Astrocyte (in vitro differentiated cells and primary cell): ENCODE data around the gene FRS2. TPM values are rescaled to one million over a fixed set of nuclear protein-coding genes. Genes with fewer than 3 reads are reported as not detected.

Experiments used
- DNase-seq: peaks from one replicate; pipeline ENCODE4 v3.0.0-alpha.2; 2010; ENCODE audit warnings: low read depth
- FAIRE-seq: peaks from 2 replicates; lab custom pipeline; 2011; peaks lifted over from hg19 to GRCh38; lab: Jason Lieb, UNC
- H2AFZ ChIP-seq: 2 replicates; pipeline ENCODE4 v1.6.0; 2012; ENCODE audit warnings: low read depth, low read length, inconsistent platforms
- H3K27ac ChIP-seq: 2 replicates; pipeline ENCODE4 v1.5.1; 2011; ENCODE audit warnings: low read depth, low read length, inconsistent platforms
- H3K27me3 ChIP-seq: 2 replicates; pipeline ENCODE4 v1.6.0; 2011; ENCODE audit warnings: low read length, inconsistent platforms; ENCODE audit not compliant: insufficient read depth
- H3K36me3 ChIP-seq: 2 replicates; pipeline ENCODE4 v1.5.1; 2011; ENCODE audit warnings: low read length, inconsistent platforms; ENCODE audit not compliant: insufficient read depth
- H3K4me1 ChIP-seq: 2 replicates; pipeline ENCODE4 v1.5.1; 2011; ENCODE audit warnings: low read length, inconsistent platforms; ENCODE audit not compliant: insufficient read depth
- H3K4me2 ChIP-seq: 2 replicates; pipeline ENCODE4 v1.6.0; 2012; ENCODE audit warnings: low read length, inconsistent platforms
- H3K4me3 ChIP-seq: 2 replicates; pipeline ENCODE4 v1.5.1; 2011; ENCODE audit warnings: low read depth, mild to moderate bottlenecking, low read length, inconsistent platforms; ENCODE audit not compliant: insufficient read depth
- H3K79me2 ChIP-seq: 2 replicates; pipeline ENCODE4 v1.6.0; 2012; ENCODE audit warnings: mild to moderate bottlenecking, low read length, inconsistent platforms; ENCODE audit not compliant: insufficient read depth
- H3K9ac ChIP-seq: 2 replicates; pipeline ENCODE4 v1.6.0; 2012; ENCODE audit warnings: mild to moderate bottlenecking, low read length, inconsistent platforms
- H3K9me3 ChIP-seq: 2 replicates; pipeline ENCODE4 v1.5.1; 2012; ENCODE audit warnings: low read depth, mild to moderate bottlenecking, low read length, inconsistent platforms; ENCODE audit not compliant: insufficient read depth
- H4K20me1 ChIP-seq: 2 replicates; pipeline ENCODE4 v1.6.0; 2012; ENCODE audit warnings: low read length, inconsistent platforms; ENCODE audit not compliant: insufficient read depth
- H3K27ac Mint-ChIP-seq: one replicate; pipeline ENCODE4 v1.8.0; 2021; ENCODE audit warnings: mild to moderate bottlenecking, mixed read lengths; ENCODE audit not compliant: unreplicated experiment
- H3K27me3 Mint-ChIP-seq: one replicate; pipeline ENCODE4 v1.8.0; 2021; ENCODE audit warnings: low read depth, mixed read lengths; ENCODE audit not compliant: unreplicated experiment
- H3K36me3 Mint-ChIP-seq: one replicate; pipeline ENCODE4 v1.8.0; 2021; ENCODE audit warnings: low read depth, mixed read lengths; ENCODE audit not compliant: unreplicated experiment
- H3K4me1 Mint-ChIP-seq: one replicate; pipeline ENCODE4 v1.8.0; 2021; ENCODE audit warnings: low read depth, mixed read lengths; ENCODE audit not compliant: unreplicated experiment
- H3K4me3 Mint-ChIP-seq: one replicate; pipeline ENCODE4 v1.8.0; 2021; ENCODE audit warnings: mild to moderate bottlenecking, moderate library complexity, mixed read lengths; ENCODE audit not compliant: unreplicated experiment
- H3K9me3 Mint-ChIP-seq: one replicate; pipeline ENCODE4 v1.8.0; 2021; ENCODE audit warnings: mild to moderate bottlenecking, mixed read lengths; ENCODE audit not compliant: unreplicated experiment
- CTCF ChIP-seq: IDR thresholded peaks from 2 replicates; pipeline ENCODE4 v1.5.1; 2011; ENCODE audit warnings: low read depth, mild to moderate bottlenecking, inconsistent platforms, low read length, moderate library complexity; ENCODE audit not compliant: insufficient read depth
- EZH2 ChIP-seq: IDR thresholded peaks from 2 replicates; pipeline ENCODE4 v1.6.1; 2012; ENCODE audit warnings: mild to moderate bottlenecking, low read length, inconsistent platforms; ENCODE audit not compliant: insufficient read depth
- total RNA-seq: library from RNA; stranded (reverse); gene quantifications from 2 replicates; pipeline ENCODE4 v1.2.1, GENCODE V29; 2021

Gene FRS2
- total RNA-seq, 1 donor from 2014 or later, result 60.9 TPM

- FAIRE-seq, result no peak
- H2AFZ ChIP-seq, result no peak overlapping the region
- H3K79me2 ChIP-seq, result peaks cover 97% of the 10 kb centered on the region
- H4K20me1 ChIP-seq, result peaks cover 78% of the 10 kb centered on the region
- TF ChIP-seq CTCF, result no peak
- no peak for TF ChIP-seq EZH2
- no peak for DNase-seq
- H3K4me3 ChIP-seq, result no peak overlapping the region
- H3K27me3 Mint-ChIP-seq, result no peaks in the 10 kb centered on the region
- H3K36me3 Mint-ChIP-seq, result peaks cover 4% of the 10 kb centered on the region
- H3K9me3 ChIP-seq, result no peaks in the 10 kb centered on the region
- H3K9me3 Mint-ChIP-seq, result no peaks in the 10 kb centered on the region
- H3K4me3 Mint-ChIP-seq, result no peak overlapping the region
- H3K9ac ChIP-seq, result no peak overlapping the region
- no peak overlapping the region for H3K27ac ChIP-seq
- no peak overlapping the region for H3K27ac Mint-ChIP-seq
- H3K4me2 ChIP-seq, result no peak overlapping the region
- H3K36me3 ChIP-seq, result no peaks in the 10 kb centered on the region
- peaks cover 23% of the 10 kb centered on the region for H3K4me1 ChIP-seq
- peaks cover 45% of the 10 kb centered on the region for H3K4me1 Mint-ChIP-seq
- H3K27me3 ChIP-seq, result no peaks in the 10 kb centered on the region
Measured at GRCh38 chr12:69476276-69477017, 6.3 kb downstream of the FRS2 start.

- H3K27ac Mint-ChIP-seq, result no peak overlapping the region
- Histone ChIP-seq H3K4me1 (peaks cover 11% of the 10 kb centered on the region), H3K4me3 (no peak overlapping the region), H3K9me3 (no peaks in the 10 kb centered on the region), H3K27me3 (no peaks in the 10 kb centered on the region), H3K27ac (no peak overlapping the region), H3K4me2 (no peak overlapping the region), H3K79me2 (peaks cover 97% of the 10 kb centered on the region), H2AFZ (no peak overlapping the region), H3K36me3 (no peaks in the 10 kb centered on the region), H4K20me1 (peaks cover 66% of the 10 kb centered on the region), H3K9ac (no peak overlapping the region)
- no peak overlapping the region for H3K4me3 Mint-ChIP-seq
- H3K36me3 Mint-ChIP-seq, result peaks cover 6% of the 10 kb centered on the region
- peaks cover 40% of the 10 kb centered on the region for H3K4me1 Mint-ChIP-seq
- no peaks in the 10 kb centered on the region for H3K9me3 Mint-ChIP-seq
- DNase-seq, result no peak
- no peaks in the 10 kb centered on the region for H3K27me3 Mint-ChIP-seq
- TF ChIP-seq EZH2, result no peak
- TF ChIP-seq CTCF, result no peak
- FAIRE-seq, result no peak
Measured at GRCh38 chr12:69479675-69480074, 9.5 kb downstream of the FRS2 start.

DNA sequence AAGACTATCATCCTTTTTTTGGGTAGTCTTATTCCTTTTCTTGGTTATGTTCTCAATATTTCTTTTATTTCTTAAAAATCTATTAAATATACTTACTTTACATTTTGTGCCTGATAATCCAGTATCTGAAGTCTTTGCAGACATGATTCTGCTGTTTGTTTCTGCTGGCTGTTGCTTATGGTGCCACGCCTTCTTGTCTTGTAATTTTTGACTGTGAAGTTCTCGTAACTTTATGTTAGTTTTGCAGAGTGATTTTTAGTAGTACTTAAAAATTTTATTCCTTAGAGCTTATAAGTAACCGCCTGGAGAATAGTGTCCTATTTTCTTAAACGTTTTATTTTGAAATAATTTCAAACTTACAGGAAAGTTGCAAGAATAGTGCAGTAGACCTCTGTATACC, 10.5 kb downstream of the FRS2 start:
- Mint-ChIP-seq H3K27me3 (no peaks in the 10 kb centered on the region), H3K27ac (no peak overlapping the region), H3K4me3 (no peak overlapping the region), H3K36me3 (peaks cover 6% of the 10 kb centered on the region), H3K4me1 (peaks cover 31% of the 10 kb centered on the region), H3K9me3 (no peaks in the 10 kb centered on the region)
- H2AFZ ChIP-seq, result no peak overlapping the region
- H3K9ac ChIP-seq, result no peak overlapping the region
- H3K79me2 ChIP-seq, result peaks cover 93% of the 10 kb centered on the region
- H3K4me1 ChIP-seq, result peaks cover under 1% of the 10 kb centered on the region
- TF ChIP-seq CTCF (no peak), EZH2 (no peak)
- peaks cover 60% of the 10 kb centered on the region for H4K20me1 ChIP-seq
- no peak overlapping the region for H3K27ac ChIP-seq
- DNase-seq, result no peak
- H3K36me3 ChIP-seq, result no peaks in the 10 kb centered on the region
- no peak overlapping the region for H3K4me3 ChIP-seq
- no peak overlapping the region for H3K4me2 ChIP-seq
- H3K27me3 ChIP-seq, result no peaks in the 10 kb centered on the region
- FAIRE-seq, result no peak
- H3K9me3 ChIP-seq, result no peaks in the 10 kb centered on the region
